ENCODE measurements around the gene CFAP74.

DNA sequence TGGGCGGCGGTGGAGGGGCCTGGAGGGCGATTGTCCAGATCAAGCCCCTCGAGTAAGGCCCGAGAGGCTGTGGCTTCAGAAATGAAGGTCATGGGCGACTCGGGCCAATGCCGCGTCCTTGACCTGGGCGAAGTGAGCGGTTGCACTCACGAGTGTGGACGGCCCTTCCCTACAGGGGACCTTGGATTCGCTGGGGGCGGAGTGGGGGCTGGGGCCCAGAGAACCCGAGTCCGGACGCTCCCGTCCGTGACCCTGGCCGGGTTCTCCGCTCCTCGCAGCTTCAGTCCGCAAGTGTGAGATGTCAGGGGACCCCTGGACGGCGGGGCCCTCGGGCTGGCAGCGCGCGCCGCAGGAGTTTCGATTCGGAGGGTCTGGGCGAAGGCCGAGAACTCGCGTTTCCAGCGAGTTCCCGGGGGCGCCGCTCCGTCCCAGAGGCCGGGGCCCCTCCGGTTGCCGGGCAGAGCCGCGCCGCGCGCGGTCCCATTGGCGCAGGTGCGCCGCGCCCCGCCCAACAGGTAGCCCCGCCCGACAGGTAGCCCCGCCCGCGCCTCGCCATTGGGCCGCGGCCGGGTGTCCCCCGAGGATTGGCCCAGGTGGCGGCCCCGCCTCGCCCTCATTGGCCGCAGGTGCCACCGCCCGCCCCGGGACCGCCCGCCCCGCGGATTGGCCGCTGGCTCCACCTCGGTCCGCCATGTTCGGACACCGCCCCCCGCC lies 46.3 kb upstream of the CFAP74 start, which contains the start of gene PRKCZ:
- TF ChIP-seq CTCF (IDR thresholded peaks at IDR 0.05; ENCODE audit: borderline replicate concordance, extremely low read depth, low read length, poor library complexity, severe bottlenecking), result no peak
- TF ChIP-seq EZH2 (IDR thresholded peaks at IDR 0.05; ENCODE audit: borderline replicate concordance, low read depth, low read length, severe bottlenecking), result no peak

Measured in DND-41 (cell line).